MM.1S (cell line): Measurements from ENCODE around the gene USP6NL.

Experiments
- CTCF ChIP-seq: fragments of 300-600 bp; sonication (generic); IDR thresholded peaks from 2 replicates; pipeline ENCODE4 v1.5.1; 2016; ENCODE audit warnings: antibody characterized with exemption, low read length, mixed read lengths
- EZH2 ChIP-seq: fragments of 300-600 bp; sonication (generic); optimal IDR thresholded peaks from 2 replicates; pipeline ENCODE3; 2017; ENCODE audit warnings: low read depth, mild to moderate bottlenecking, antibody characterized with exemption, low read length, mixed read lengths

GRCh38 chr10:11517150-11517549 lies 94.3 kb downstream of the USP6NL start:
- no peak for TF ChIP-seq EZH2
- TF ChIP-seq CTCF: no peak
